H1 (cell line): ENCODE results near the gene RNASE7.

Experiments used
- BRCA1 ChIP-seq: IDR thresholded peaks from 2 replicates; pipeline ENCODE4 v1.6.1; 2012; ENCODE audit warnings: low read depth, low read length, improper control_type of control experiment
- CTCF ChIP-seq, 3 experiments: IDR thresholded peaks; 1 replicate in 2 of 3; 2 replicates in 1 of 3; pipeline versions ENCODE4 v1.5.1 to v1.6.1; 2011; ENCODE audit warnings: low read length in 3 of 3, mild to moderate bottlenecking in 3 of 3, inconsistent platforms in 2 of 3, low read depth in 1 of 3, moderate library complexity in 1 of 3; ENCODE audit not compliant: insufficient read depth in 1 of 3; ENCODE audit errors: control extremely low read depth in 1 of 3
- HDAC6 ChIP-seq: IDR thresholded peaks from one replicate; pipeline ENCODE4 v1.7.1; 2012; ENCODE audit warnings: low read depth, mild to moderate bottlenecking, inconsistent platforms, low read length, moderate library complexity
- MAFK ChIP-seq: IDR thresholded peaks from 2 replicates; pipeline ENCODE4 v1.6.1; 2012; ENCODE audit warnings: low read depth, mild to moderate bottlenecking, improper control_type of control experiment, low read length
- POLR2A ChIP-seq, 2 experiments: IDR thresholded peaks; 1 replicate in 1 of 2; 2 replicates in 1 of 2; pipeline ENCODE4 v1.6.1; 2011; ENCODE audit warnings: low read depth in 2 of 2, low read length in 2 of 2, mild to moderate bottlenecking in 2 of 2; ENCODE audit errors: control extremely low read depth in 1 of 2
- POLR2AphosphoS5 ChIP-seq: IDR thresholded peaks from 2 replicates; pipeline ENCODE4 v1.6.1; 2011; ENCODE audit warnings: low read depth, low read length
- POU5F1 ChIP-seq: IDR thresholded peaks from 2 replicates; pipeline ENCODE4 v1.6.1; 2011; ENCODE audit warnings: low read depth, mild to moderate bottlenecking, low read length, moderate library complexity
- SP1 ChIP-seq: IDR thresholded peaks from 2 replicates; pipeline ENCODE4 v1.6.1; 2011; ENCODE audit warnings: low read depth, low read length
- TCF12 ChIP-seq: IDR thresholded peaks from 2 replicates; pipeline ENCODE4 v1.6.1; 2011; ENCODE audit warnings: low read depth, mild to moderate bottlenecking, low read length

GRCh38 chr14:21055432-21056117 lies 13.4 kb downstream of the RNASE7 start:
- no peak for TF ChIP-seq CTCF (IDR thresholded peaks at IDR 0.05; ENCODE audit: control extremely low read depth in 1 of 3, insufficient read depth in 1 of 3, low read depth in 1 of 3, low read length in 3 of 3)
- TF ChIP-seq HDAC6 = no peak
- no peak for TF ChIP-seq POLR2AphosphoS5
- no peak for TF ChIP-seq MAFK
- TF ChIP-seq POLR2A (IDR thresholded peaks at IDR 0.05; ENCODE audit: control extremely low read depth in 1 of 2, low read depth in 2 of 2, low read length in 2 of 2) = no peak
- TF ChIP-seq POU5F1 = no peak
- no peak for TF ChIP-seq BRCA1
- TF ChIP-seq SP1 = no peak
- TF ChIP-seq TCF12 = no peak
